Epithelial cell of prostate (primary cell): ENCODE results near the gene SYT7.

Experiments
- DNase-seq: peaks from one replicate; pipeline ENCODE4 v3.0.0-alpha.2; 2011; ENCODE audit warnings: low read depth, low spot score
- H3K27ac ChIP-seq: fragments of 450-650 bp; 2 replicates; pipeline ENCODE4 v1.5.1; 2017; ENCODE audit warnings: mild to moderate bottlenecking

SYT7 gene

GRCh38 chr11:61586792-61587430 lies 6.0 kb upstream of the SYT7 start:
- no peak overlapping the region for H3K27ac ChIP-seq
- DNase-seq: no peak

- no peak for DNase-seq
- no peak overlapping the region for H3K27ac ChIP-seq
Measured at GRCh38 chr11:61585115-61585514, 4.2 kb upstream of the SYT7 start.

- DNase-seq: no peak
Measured at GRCh38 chr11:61581931-61582330, 1.1 kb upstream of the SYT7 start.

GRCh38 chr11:61580271-61580888 lies 496 bp downstream of the SYT7 start:
- no peak for DNase-seq
- peak overlapping the region; percentile 51 for H3K27ac ChIP-seq

More at GRCh38 chr11:61581931-61582330, 1.1 kb upstream of the SYT7 start:
- no peak overlapping the region for H3K27ac ChIP-seq

- H3K27ac ChIP-seq: no peak overlapping the region
- no peak for DNase-seq
Measured at GRCh38 chr11:61579676-61580270, 1.1 kb downstream of the SYT7 start.

- H3K27ac ChIP-seq: no peak overlapping the region
Measured at GRCh38 chr11:61578819-61579675, 1.8 kb downstream of the SYT7 start.

GRCh38 chr11:61577383-61578118 lies 3.3 kb downstream of the SYT7 start:
- no peak for DNase-seq
- no peak overlapping the region for H3K27ac ChIP-seq

More at GRCh38 chr11:61578819-61579675, 1.8 kb downstream of the SYT7 start:
- no peak for DNase-seq

GRCh38 chr11:61575886-61576861 lies 4.7 kb downstream of the SYT7 start:
- H3K27ac ChIP-seq: no peak overlapping the region
- DNase-seq: no peak

GRCh38 chr11:61574611-61575010 lies 6.3 kb downstream of the SYT7 start:
- H3K27ac ChIP-seq: no peak overlapping the region
- DNase-seq: no peak

GRCh38 chr11:61572913-61573312 lies 8.0 kb downstream of the SYT7 start:
- no peak overlapping the region for H3K27ac ChIP-seq
- no peak for DNase-seq

- no peak for DNase-seq
- H3K27ac ChIP-seq: no peak overlapping the region
Measured at GRCh38 chr11:61571869-61572268, 9.0 kb downstream of the SYT7 start.

GRCh38 chr11:61571337-61571736 lies 9.5 kb downstream of the SYT7 start:
- H3K27ac ChIP-seq: no peak overlapping the region
- no peak for DNase-seq

GRCh38 chr11:61569701-61570100 lies 11.2 kb downstream of the SYT7 start:
- H3K27ac ChIP-seq: no peak overlapping the region

GRCh38 chr11:61569018-61569417 lies 11.9 kb downstream of the SYT7 start:
- DNase-seq: no peak
- H3K27ac ChIP-seq: no peak overlapping the region

More at GRCh38 chr11:61569701-61570100, 11.2 kb downstream of the SYT7 start:
- DNase-seq: no peak

- DNase-seq: no peak
- no peak overlapping the region for H3K27ac ChIP-seq
Measured at GRCh38 chr11:61567286-61568061, 13.4 kb downstream of the SYT7 start.

- H3K27ac ChIP-seq: no peak overlapping the region
- no peak for DNase-seq
Measured at GRCh38 chr11:61564936-61565696, 15.8 kb downstream of the SYT7 start.

- no peak for DNase-seq
- H3K27ac ChIP-seq: no peak overlapping the region
Measured at GRCh38 chr11:61560751-61561150, 20.1 kb downstream of the SYT7 start.
